Stimulated activated CD8-positive, alpha-beta memory T cell treated with anti-CD3 and anti-CD28 coated beads, Interleukin-2, amount 100 ng/mL, for 1 hour (primary cell): ENCODE data around the gene SH3GL1.
"Not testable (repeated sequence)": the region's sequence is repeated elsewhere in the genome, so short reads cannot be mapped to it uniquely, and the experiment has no call there.

Experiments used
- DNase-seq, 2 donors: peaks; one replicate each; pipeline ENCODE4 v3.0.0-alpha.2; 2020; ENCODE audit warnings: low read depth in 2 of 2

Gene SH3GL1

GRCh38 chr19:4362831-4363545 lies 37.4 kb downstream of the SH3GL1 start:
- no peak for DNase-seq

DNA sequence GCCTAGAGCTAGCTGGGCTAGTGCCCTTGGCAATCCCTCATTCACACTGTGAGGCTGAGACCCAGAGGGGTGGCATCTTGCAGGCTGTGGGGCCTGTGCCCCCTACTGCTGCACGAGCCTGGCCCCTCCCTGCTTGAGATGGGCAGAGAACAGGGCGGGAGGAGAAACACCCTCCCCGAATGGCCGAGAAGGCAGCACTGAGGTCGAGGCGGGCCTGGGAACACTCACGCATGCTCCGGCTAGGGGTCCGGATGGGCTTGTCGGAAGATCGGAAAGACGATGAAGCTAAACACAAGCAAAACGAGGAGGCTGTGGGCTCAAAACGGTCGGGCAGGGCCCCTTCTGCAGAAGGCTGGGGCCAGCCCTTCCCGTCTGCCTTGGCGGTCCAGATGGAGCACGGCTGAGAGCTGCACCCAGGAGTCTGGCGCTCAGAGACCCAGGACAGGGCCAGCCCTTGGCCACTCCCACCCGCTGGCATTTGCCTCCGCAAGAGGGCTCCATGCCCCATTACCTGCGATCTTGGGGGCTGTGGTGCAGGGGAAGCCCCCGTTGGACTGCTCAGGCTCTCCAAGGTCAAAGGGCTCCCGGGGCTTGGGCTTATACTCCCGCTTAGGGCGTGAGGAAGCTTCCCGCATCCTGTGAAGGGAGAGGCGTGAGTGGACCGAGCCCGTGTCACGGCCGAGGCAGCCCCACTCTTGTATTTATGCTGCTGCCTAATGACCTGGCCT lies 38.1 kb downstream of the SH3GL1 start:
- no peak for DNase-seq

- DNase-seq, result no peak
Observed at GRCh38 chr19:4361152-4362046, 38.9 kb downstream of the SH3GL1 start.

- DNase-seq, result no peak
Observed at GRCh38 chr19:4360641-4361151, 39.7 kb downstream of the SH3GL1 start.

DNA sequence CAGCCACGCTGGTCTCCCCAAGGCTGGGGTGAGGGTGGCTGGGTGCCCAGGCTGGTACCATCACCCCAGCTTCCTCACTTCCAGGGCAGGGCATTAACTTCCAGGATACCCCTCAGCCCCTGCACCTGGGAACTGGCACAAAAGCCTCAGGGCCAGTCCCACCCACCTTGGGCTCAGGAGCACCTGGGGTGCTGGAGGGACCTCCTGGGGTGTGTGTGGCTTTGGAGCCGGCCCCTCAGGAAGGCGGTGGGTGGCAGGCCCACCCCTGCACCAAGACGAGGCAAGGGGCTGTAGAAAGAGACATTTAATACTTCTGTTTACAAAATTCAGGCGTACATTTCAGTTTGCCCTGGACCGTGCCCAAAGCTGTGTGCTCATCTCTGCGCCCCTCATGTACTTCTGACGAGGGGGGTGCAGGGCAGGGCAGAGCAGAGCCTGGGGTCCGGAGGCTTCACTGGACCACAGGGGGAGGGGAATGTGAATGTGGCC lies 40.2 kb downstream of the SH3GL1 start:
- DNase-seq, result no peak

DNA sequence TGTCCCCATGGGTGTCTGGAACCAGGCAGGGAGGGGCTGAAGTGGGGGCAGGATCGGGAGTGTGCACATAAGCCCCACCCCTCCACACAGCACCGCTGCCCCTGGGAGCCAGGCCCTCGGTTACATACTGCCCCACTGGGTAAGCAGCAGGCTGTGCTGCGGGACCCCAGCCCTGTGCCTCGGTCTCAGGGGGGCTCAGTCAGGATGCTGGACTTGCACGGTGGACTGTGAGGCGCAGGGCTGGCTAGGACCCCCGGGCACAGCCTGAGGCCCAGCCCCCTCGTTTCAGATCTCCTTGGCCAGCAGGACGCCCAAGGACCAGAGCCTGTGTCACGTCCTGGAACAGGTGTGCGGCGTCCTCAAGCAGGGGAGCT lies 40.7 kb downstream of the SH3GL1 start:
- DNase-seq, result no peak

DNA sequence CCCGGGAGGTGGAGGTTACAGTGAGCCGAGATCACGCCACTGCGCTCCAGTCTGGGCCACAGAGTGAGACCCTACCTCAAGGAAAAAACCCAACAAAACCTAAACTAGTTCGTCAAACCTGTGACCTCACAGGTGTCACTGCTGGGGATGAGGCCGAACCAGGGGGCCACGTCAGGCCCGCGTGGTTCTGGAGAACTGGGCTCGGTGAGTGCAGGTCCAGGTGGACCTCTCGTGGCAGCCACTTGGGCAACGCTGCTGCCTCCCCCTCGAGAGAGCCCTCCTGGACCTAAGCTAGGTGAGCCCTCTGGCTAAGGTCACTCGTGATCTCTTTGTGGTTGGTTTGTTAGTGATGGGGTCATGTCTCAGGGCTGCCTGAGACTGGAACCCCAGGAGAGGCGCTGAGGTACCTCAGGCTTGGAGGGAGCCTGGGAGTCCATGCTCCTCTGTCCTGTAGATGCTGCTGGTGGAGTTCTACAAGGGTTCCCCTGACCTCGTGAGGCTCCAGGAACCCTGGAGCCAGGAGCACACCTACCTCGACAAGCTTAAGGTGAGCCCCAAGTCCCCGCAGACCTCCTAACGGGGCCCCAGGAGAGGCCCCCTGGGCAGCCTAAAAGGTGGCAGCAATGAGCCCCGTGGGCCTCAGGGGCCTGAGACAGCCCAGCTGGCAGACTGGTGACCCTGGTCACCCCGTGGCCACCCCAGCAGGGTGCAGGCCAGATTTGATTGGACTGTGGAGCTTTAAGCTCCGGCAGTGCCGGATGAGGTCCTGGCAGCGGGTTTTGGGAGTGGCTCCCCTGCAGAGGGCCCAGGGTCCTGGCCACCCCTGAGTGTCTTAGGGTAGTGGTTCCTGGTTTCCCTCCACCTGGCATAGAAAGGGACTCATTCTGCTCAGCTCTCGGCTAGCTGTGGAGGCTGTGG lies 41.4 kb downstream of the SH3GL1 start:
- no peak for DNase-seq

GRCh38 chr19:4357921-4358326 lies 42.4 kb downstream of the SH3GL1 start:
- DNase-seq, result no peak

GRCh38 chr19:4357095-4357797 lies 43.1 kb downstream of the SH3GL1 start:
- no peak for DNase-seq

GRCh38 chr19:4354897-4355296 lies 45.5 kb downstream of the SH3GL1 start:
- no peak for DNase-seq

DNA sequence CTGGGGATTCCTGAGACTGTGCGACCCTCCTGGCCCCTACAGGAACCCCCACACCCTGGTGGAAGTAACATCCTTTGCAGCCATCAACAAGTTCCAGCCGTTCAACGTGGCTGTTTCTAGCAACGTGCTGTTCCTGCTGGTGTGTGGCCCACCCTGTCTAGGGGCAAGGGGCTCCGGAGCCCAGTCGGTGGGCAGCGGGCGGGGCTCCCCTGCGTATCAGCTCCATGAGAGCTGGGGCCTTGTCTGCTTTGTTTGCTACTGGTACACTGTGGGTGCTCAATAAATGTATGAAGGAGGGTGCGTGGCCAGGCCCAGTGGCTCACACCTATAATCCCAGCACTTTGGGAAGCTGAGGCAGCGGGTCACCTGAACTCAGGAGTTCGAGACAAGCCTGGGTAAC lies 46.1 kb downstream of the SH3GL1 start:
- no peak for DNase-seq

GRCh38 chr19:4352701-4353121 lies 47.6 kb downstream of the SH3GL1 start:
- DNase-seq, result peak in 1 of 2 donors; percentile 35

GRCh38 chr19:4350726-4351125 lies 49.6 kb downstream of the SH3GL1 start:
- no peak for DNase-seq

DNA sequence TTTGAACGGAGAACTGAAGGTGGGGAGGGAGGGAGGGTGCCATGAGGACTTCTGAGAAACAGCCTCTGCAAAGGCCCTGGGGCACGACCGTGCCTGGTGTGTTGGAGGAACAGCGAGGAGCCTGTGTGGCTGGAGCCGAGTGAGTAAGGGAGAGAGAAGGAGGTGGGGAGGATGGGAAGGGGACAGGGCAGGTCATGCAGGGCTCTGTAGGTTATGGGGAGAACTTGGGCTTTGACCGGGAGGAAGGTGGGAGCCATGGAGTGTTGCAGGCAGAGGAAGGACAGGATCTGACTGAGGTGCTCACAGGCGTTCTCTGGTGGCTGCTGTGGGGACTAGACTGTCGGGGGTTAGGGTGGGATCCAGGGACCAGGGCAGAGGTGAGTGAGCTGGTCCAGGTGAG lies 50.2 kb downstream of the SH3GL1 start:
- DNase-seq, result no peak

GRCh38 chr19:4349225-4349624 lies 51.1 kb downstream of the SH3GL1 start:
- DNase-seq, result not testable (repeated sequence)

GRCh38 chr19:4347521-4347920 lies 52.8 kb downstream of the SH3GL1 start:
- DNase-seq, result no peak

- no peak for DNase-seq
Observed at GRCh38 chr19:4346020-4346383, 54.3 kb downstream of the SH3GL1 start.

DNA sequence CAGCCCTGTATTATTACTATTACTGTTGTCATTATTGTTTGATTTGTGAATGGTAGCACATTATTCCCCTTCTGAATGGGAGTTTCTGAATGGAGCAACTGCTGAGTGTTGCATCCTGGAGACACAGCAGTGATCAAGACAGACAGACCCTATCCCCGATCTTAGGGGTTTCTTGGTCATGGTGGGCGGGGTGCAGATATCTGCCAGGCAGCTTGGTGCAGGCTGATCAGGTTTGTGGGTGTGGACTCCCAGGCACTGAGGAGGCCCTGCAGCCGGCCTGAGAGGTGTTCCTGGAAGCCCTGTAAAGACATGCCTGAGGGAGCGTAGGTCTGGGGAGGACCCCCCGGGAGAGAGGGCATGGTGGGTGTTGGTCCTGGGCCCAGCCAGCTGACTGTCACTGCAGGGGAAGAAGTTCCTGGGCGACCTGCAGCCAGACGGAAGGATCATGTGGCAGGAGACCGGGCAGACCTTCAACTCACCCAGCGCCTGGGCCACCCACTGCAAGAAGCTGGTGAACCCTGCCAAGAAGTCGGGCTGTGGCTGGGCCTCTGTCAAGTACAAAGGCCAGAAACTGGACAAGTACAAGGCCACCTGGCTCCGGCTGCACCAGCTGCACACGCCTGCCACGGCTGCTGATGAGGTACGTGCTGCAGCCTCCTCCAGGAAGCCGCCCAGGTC lies 54.9 kb downstream of the SH3GL1 start:
- DNase-seq, result no peak

- peak; percentile 81 to 86 for DNase-seq
Observed at GRCh38 chr19:4343370-4344307, 56.7 kb downstream of the SH3GL1 start, which contains the start of gene MPND. Gene MPND, plus strand, starts transcription at chr19:4343562. Its CDS starts 32 bp downstream, at chr19:4343594.
